Fibroblast of mammary gland (primary cell): ENCODE data around the gene SYNM.

ENCODE experiments used
- DNase-seq: peaks from one replicate; pipeline ENCODE4 v3.0.0-alpha.2; 2010; ENCODE audit warnings: low read depth
- H3K4me3 ChIP-seq: 2 replicates; pipeline ENCODE4 v1.5.1; 2011; ENCODE audit warnings: low read depth, mild to moderate bottlenecking, low read length, moderate library complexity; ENCODE audit not compliant: control insufficient read depth
- CTCF ChIP-seq: conservative IDR thresholded peaks from 2 replicates; pipeline ENCODE4 v1.5.1; 2011; ENCODE audit warnings: low read depth, low read length, inconsistent platforms; ENCODE audit not compliant: control insufficient read depth, insufficient read depth

The SYNM gene

GRCh38 chr15:99076109-99076508 is 28.8 kb upstream of the SYNM start:
- no peak overlapping the region for H3K4me3 ChIP-seq
- no peak for TF ChIP-seq CTCF
- no peak for DNase-seq

- DNase-seq = peak; percentile 85
- peak; percentile 94 for TF ChIP-seq CTCF
- H3K4me3 ChIP-seq = peak overlapping the region; percentile 29
Observed at GRCh38 chr15:99076555-99077308, 28.1 kb upstream of the SYNM start.

- no peak for TF ChIP-seq CTCF
- no peak for DNase-seq
- no peak overlapping the region for H3K4me3 ChIP-seq
Observed at GRCh38 chr15:99082798-99083197, 22.1 kb upstream of the SYNM start.

GRCh38 chr15:99084965-99085364 is 19.9 kb upstream of the SYNM start:
- TF ChIP-seq CTCF = no peak
- no peak for DNase-seq
- no peak overlapping the region for H3K4me3 ChIP-seq

GRCh38 chr15:99085413-99086326 is 19.2 kb upstream of the SYNM start:
- H3K4me3 ChIP-seq = no peak overlapping the region
- TF ChIP-seq CTCF = no peak
- peak; percentile 77 for DNase-seq

GRCh38 chr15:99086327-99086667 is 18.6 kb upstream of the SYNM start:
- no peak overlapping the region for H3K4me3 ChIP-seq
- TF ChIP-seq CTCF = no peak
- no peak for DNase-seq
